Duodenal mucosa (tissue), 2 donors: ENCODE data around the gene DNAH1.

ENCODE experiments used
- H3K27ac ChIP-seq: one replicate; pipeline ENCODE4 v1.7.0; 2013; ENCODE audit warnings: low read depth, low read length
- H3K27me3 ChIP-seq, 2 donors: one replicate each; pipeline ENCODE4 v1.7.0; 2013; ENCODE audit warnings: low read length in 2 of 2, control low read depth in 1 of 2; ENCODE audit not compliant: insufficient read depth in 2 of 2, control insufficient read depth in 1 of 2
- H3K36me3 ChIP-seq, 2 donors: one replicate each; pipeline ENCODE4 v1.7.0; 2013; ENCODE audit warnings: low read length in 2 of 2, control low read depth in 1 of 2; ENCODE audit not compliant: insufficient read depth in 2 of 2, control insufficient read depth in 1 of 2
- H3K4me1 ChIP-seq, 2 donors: one replicate each; pipeline ENCODE4 v1.7.0; 2013; ENCODE audit warnings: low read length in 2 of 2, control low read depth in 1 of 2; ENCODE audit not compliant: insufficient read depth in 2 of 2, control insufficient read depth in 1 of 2
- H3K4me3 ChIP-seq, 2 donors: one replicate each; pipeline ENCODE4 v1.7.0; 2013; ENCODE audit warnings: low read length in 2 of 2, low read depth in 1 of 2
- H3K9ac ChIP-seq, 2 donors: one replicate each; pipeline ENCODE4 v1.7.0; 2013; ENCODE audit warnings: low read length in 2 of 2, low read depth in 1 of 2
- H3K9me3 ChIP-seq, 2 donors: one replicate each; pipeline ENCODE4 v1.7.0; 2013; ENCODE audit warnings: low read length in 2 of 2, control low read depth in 1 of 2; ENCODE audit not compliant: control insufficient read depth in 1 of 2

DNAH1 gene

DNA sequence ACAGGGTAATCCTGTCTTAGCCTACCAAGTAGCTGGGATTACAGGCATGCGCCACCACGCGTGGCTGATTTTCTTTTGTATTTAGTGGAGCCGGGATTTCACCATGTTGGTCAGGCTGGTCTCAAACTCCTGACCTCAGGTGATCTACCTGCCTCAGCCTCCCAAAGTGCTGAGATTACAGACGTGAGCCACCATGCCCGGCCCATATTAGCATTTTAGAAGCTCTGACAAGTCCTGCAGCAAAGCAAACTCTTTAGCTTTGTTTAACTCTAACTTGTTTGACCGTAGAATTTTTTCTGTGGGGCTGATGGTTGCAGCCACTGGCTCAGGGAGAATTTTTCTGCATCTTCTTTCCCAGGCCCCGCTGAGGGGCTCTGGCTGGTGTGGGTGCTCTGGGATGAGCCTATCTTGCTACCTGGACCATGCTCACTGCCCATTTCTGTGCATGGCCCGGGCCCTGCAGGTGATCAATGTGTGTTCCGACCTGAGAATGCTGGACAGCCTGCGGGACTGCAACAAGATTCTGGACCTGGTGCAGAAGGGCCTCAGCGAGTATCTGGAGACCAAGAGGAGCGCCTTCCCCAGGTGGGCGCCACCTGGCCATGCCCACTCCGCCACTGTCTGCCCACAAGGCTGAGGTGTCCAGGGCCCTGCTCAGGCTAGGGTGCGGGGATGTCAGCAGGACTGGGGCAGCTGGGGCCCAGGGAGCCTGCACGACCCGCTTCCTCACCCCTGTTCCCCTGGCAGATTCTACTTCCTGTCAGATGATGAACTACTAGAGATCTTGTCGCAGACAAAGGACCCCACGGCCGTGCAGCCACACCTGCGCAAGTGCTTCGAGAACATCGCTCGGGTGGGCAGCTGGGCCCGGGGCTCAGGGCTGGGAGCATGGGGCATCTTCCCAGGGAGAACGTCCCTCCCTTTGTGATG, 41.3 kb downstream of the DNAH1 start:
- H3K36me3 ChIP-seq = peaks cover 16 to 75% of the 10 kb centered on the region in 2 donors
- H3K9ac ChIP-seq = no peak overlapping the region
- no peaks in the 10 kb centered on the region for H3K4me1 ChIP-seq
- H3K9me3 ChIP-seq = no peaks in the 10 kb centered on the region
- H3K27me3 ChIP-seq = no peaks in the 10 kb centered on the region
- H3K27ac ChIP-seq = no peak overlapping the region
- no peak overlapping the region for H3K4me3 ChIP-seq

DNA sequence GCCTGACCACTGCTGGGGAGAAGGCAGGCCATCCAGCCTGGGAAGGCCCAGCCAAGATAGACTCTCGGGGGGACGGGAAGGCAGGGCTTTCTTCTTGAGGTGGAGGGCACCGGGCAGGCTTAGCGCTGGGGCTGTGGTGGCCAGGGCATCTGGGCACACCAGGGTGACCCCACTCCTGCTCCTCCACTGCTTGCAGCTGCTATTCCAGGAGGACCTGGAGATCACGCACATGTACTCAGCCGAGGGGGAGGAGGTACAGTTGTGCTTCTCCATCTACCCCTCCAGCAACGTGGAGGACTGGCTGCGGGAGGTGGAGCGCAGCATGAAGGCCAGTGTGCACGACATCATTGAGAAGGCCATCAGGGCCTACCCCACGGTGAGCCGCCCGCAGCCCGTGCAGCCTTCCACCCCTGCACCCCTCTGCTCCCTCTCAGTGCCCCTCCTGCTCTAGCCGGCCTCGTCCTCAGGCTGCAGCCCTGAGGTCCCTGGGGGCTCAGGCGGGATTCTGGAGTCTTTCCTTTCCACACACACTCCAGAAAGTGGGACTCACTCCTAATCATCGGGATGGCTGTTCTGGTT, 42.3 kb downstream of the DNAH1 start:
- H3K36me3 ChIP-seq = peaks cover 18 to 76% of the 10 kb centered on the region in 2 donors
- no peaks in the 10 kb centered on the region for H3K4me1 ChIP-seq
- no peaks in the 10 kb centered on the region for H3K27me3 ChIP-seq
- H3K9ac ChIP-seq = no peak overlapping the region
- no peak overlapping the region for H3K27ac ChIP-seq
- no peak overlapping the region for H3K4me3 ChIP-seq
- no peaks in the 10 kb centered on the region for H3K9me3 ChIP-seq

DNA sequence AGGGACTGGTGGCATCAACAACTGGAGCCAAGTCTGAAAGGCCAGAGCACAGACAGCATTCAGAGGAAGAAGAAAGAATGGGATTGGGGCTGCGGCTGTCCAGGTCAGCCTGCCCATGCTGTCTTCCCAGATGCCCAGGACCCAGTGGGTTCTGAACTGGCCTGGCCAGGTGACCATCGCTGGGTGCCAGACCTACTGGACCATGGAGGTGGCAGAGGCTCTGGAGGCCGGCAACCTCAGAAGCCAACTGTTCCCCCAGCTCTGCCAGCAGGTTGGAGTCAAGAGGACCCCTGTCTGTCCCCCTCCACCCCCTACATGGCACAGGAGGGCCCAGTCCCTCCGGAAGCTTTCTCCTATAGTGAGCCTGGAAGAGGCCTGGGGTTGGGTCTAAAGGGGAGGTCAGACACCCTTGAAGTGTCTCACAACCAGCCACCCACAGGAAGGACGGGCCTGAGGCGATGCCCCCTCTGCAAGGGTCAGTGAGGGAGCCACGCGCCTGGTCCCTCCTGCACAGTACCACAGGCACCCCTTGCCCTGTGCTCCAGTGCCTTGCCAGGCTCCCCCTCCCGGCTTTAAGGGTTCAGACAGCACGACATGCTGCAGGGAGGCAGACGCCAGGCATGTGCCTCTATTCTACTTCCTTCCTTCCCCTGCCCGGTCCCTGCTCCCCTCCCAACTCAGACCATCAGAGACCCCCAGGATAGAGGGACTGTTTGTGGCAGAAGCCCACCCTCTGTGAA, 43.2 kb downstream of the DNAH1 start:
- Histone ChIP-seq H3K27me3 (no peaks in the 10 kb centered on the region), H3K9me3 (no peaks in the 10 kb centered on the region), H3K27ac (no peak overlapping the region), H3K4me3 (no peak overlapping the region), H3K4me1 (no peaks in the 10 kb centered on the region), H3K9ac (no peak overlapping the region), H3K36me3 (peaks cover 18 to 74% of the 10 kb centered on the region in 2 donors)

DNA sequence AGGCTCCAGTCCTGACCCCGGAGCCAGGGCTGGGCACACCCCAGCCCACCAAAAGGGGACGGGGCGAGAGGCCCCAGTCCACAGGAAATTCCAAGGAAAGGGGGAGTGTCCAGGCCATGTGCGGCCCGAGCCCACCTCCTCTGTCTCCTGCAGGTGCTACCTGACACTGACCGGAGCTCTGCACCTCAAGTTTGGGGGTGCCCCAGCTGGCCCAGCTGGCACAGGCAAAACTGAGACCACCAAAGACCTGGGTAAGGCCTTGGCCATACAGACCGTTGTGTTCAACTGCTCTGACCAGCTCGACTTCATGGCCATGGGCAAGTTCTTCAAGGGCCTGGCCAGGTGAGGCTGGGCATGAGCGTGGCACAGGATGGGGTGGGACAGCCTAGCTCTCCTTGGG, 44.9 kb downstream of the DNAH1 start:
- Histone ChIP-seq H3K9ac (no peak overlapping the region), H3K27ac (no peak overlapping the region), H3K4me1 (no peaks in the 10 kb centered on the region), H3K27me3 (no peaks in the 10 kb centered on the region), H3K9me3 (no peaks in the 10 kb centered on the region), H3K36me3 (peaks cover 19 to 72% of the 10 kb centered on the region in 2 donors), H3K4me3 (no peak overlapping the region)

DNA sequence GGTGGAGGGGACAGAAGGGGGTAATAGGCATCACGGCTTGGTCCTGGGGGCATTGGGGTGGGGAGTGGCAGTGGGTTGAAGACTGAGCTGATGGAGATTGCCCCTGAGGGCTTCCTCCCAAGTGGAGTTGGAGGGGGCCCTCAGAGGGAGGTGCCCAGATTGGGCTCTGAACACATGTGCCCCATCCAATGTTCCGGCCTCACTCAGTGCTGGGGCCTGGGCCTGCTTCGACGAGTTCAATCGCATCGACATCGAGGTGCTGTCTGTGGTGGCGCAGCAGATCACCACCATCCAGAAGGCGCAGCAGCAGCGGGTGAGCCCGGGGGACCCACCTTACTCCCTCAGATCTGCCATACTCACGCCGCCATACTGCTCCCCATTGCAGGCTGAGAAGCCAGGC, 45.3 kb downstream of the DNAH1 start:
- no peaks in the 10 kb centered on the region for H3K9me3 ChIP-seq
- H3K4me1 ChIP-seq = no peaks in the 10 kb centered on the region
- peaks cover 19 to 76% of the 10 kb centered on the region in 2 donors for H3K36me3 ChIP-seq
- no peak overlapping the region for H3K4me3 ChIP-seq
- no peak overlapping the region for H3K27ac ChIP-seq
- no peak overlapping the region for H3K9ac ChIP-seq
- H3K27me3 ChIP-seq = no peaks in the 10 kb centered on the region

DNA sequence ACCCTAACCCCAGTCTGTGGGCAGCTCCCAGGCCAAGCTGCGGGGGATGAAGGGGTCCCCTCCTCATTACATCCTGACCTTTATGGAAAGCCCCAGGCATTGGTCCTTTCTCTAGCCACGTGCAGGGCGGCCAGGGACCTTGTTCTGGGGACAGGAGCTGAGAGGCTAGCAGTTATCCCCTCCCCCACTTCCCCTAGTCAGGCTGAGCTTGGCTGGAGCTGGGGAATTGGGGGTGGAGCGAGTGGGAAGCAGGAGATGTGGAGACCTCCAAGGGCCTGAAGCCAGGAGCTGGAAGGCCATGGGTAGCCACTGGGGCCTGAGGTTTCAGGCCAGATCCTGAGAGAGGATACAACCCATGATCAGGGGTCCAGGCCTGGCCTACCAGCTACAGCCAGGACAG, 45.8 kb downstream of the DNAH1 start:
- H3K36me3 ChIP-seq = peaks cover 19 to 80% of the 10 kb centered on the region in 2 donors
- H3K9ac ChIP-seq = no peak overlapping the region
- no peaks in the 10 kb centered on the region for H3K27me3 ChIP-seq
- no peaks in the 10 kb centered on the region for H3K9me3 ChIP-seq
- H3K4me1 ChIP-seq = no peaks in the 10 kb centered on the region
- no peak overlapping the region for H3K27ac ChIP-seq
- no peak overlapping the region for H3K4me3 ChIP-seq

DNA sequence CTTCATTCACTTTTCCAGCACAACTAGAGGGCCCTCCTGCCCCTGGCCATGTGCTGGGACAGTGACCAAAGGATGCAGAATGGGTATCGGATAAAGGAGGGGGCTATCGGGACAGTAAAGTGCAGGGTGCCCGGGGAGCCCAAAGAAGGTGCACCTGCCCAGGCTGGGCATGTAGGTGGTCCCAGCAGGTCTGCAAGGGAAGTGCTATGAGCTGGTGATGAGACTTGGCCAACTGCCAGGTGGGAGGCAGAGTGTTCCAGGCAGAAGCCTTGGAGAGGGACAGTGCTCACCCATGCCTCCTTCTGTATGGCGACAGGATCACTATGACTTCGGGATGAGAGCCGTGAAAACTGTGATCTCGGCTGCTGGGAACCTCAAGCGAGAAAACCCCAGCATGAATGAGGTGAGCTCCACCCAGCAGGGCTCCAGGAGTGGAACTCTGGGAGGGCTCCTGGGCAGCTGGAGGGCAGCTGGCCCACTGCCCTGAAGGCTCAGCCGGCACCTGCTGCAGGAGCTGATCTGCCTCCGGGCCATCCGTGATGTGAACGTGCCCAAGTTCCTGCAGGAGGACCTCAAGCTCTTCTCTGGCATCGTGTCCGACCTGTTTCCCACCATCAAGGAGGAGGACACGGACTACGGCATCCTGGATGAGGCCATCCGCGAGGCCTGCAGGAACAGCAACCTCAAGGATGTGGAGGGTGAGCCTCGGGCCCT, 48.4 kb downstream of the DNAH1 start:
- peaks cover 19 to 70% of the 10 kb centered on the region in 2 donors for H3K36me3 ChIP-seq

DNA sequence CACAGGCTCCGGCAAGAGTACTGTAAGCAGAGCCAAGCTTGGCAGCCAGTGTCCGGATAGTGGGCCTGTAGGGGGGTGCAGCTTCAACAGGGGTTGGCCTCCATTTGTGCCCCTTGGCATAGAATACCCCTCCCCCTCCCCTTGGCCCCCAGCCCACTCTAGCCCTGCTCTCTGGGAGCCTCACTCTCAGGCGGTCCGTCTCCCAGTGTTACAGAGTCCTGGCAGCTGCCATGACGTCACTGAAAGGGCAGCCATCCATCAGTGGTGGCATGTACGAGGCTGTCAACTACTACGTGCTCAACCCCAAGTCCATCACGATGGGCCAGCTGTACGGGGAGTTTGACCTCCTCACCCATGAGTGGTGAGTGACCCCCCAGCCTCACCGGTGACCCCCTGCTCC, 50.4 kb downstream of the DNAH1 start:
- Histone ChIP-seq H3K27me3 (no peaks in the 10 kb centered on the region), H3K9ac (no peak overlapping the region), H3K27ac (no peak overlapping the region), H3K4me3 (no peak overlapping the region), H3K4me1 (no peaks in the 10 kb centered on the region), H3K36me3 (peaks cover 17 to 66% of the 10 kb centered on the region in 2 donors), H3K9me3 (no peaks in the 10 kb centered on the region)

More for the DNA sequence above, 48.4 kb downstream of the DNAH1 start:
- Histone ChIP-seq H3K4me1 (no peaks in the 10 kb centered on the region), H3K9me3 (no peaks in the 10 kb centered on the region), H3K4me3 (no peak overlapping the region), H3K27ac (no peak overlapping the region), H3K9ac (no peak overlapping the region), H3K27me3 (no peaks in the 10 kb centered on the region)

DNA sequence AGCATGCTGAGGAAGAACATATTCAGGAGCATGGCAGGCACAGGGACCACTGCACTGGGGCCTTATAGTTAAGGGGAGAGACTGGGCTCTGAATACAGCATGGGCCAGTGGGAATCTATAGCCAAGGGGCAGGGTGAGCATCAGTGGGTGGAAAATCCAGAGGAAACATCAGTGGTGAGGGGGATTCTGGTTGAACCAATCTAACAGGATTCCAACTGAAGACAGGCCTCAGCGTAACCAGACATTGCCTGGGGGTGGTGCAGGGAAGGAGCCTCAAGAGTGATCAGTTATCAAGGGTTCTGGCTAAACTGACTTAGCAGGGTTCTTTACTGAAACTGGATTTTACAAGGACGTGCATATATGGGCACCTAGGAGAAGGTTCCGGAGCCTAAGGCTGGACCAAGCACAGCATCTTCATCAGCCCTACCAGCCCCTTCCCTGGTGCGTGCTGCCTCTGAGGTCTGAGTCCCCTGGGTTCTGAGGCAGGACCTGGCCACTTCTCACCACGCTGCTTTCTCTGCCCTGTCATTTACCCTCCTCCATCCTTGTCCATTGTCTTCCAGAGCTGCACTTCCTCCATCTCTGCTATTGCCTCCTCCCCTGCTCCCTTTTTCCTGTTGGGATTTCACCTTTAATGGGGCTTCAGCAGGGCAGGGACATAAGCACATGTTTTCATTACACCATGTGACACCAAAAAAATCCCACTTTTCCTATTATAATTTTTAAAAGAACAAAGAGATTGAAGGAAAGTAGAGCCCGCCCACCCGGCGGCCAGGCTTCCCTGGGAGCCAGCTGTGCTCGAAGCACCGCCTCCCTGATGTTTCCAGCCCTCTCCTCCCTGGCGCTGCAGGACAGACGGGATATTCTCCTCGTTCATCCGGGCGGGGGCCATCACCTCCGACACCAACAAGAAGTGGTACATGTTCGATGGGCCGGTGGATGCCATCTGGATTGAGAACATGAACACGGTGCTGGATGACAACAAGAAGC, 52.1 kb downstream of the DNAH1 start:
- H3K9ac ChIP-seq = no peak overlapping the region
- peaks cover 14 to 53% of the 10 kb centered on the region in 2 donors for H3K36me3 ChIP-seq
- H3K4me3 ChIP-seq = no peak overlapping the region
- no peaks in the 10 kb centered on the region for H3K9me3 ChIP-seq
- H3K27me3 ChIP-seq = no peaks in the 10 kb centered on the region
- H3K4me1 ChIP-seq = no peaks in the 10 kb centered on the region
- no peak overlapping the region for H3K27ac ChIP-seq
